Gastrocnemius medialis (tissue), 4 donors: Measurements from ENCODE around the gene GSTA5. TPM values are rescaled to one million over a fixed set of nuclear protein-coding genes. Genes with fewer than 3 reads are reported as not detected.
"Not testable (repeated sequence)": the region's sequence is repeated elsewhere in the genome, so short reads cannot be mapped to it uniquely, and the experiment has no call there.

Experiments
- ATAC-seq, 2 donors: fragments of 150-250 bp; one replicate each; pipeline ENCODE4 v1.9.1; 2016
- DNase-seq, 2 donors: peaks; one replicate each; pipeline ENCODE4 v3.0.0-alpha.2; 2019
- H3K27ac ChIP-seq, 4 donors: fragments of 200-600 bp; sonication (generic); 1 replicate in 1 of 4; 2 replicates in 3 of 4; pipeline ENCODE4 v1.5.1; 2016 to 2018; ENCODE audit warnings: mild to moderate bottlenecking in 2 of 4, moderate library complexity in 1 of 4
- H3K27me3 ChIP-seq, 3 donors: fragments of 200-600 bp; sonication (generic) in 2 of 3; 1 replicate in 1 of 3; 2 replicates in 2 of 3; pipeline versions ENCODE4 v1.5.1 to v1.6.0; 2016 to 2019; ENCODE audit warnings: mild to moderate bottlenecking in 1 of 3, moderate library complexity in 1 of 3
- H3K36me3 ChIP-seq, 2 donors: fragments of 200-600 bp; sonication (generic) in 1 of 2; one replicate each; pipeline ENCODE4 v1.5.1; 2017 to 2018
- H3K4me1 ChIP-seq, 2 donors: fragments of 200-600 bp; sonication (generic) in 1 of 2; one replicate each; pipeline ENCODE4 v1.5.1; 2016 to 2017; ENCODE audit warnings: mild to moderate bottlenecking in 2 of 2
- H3K4me3 ChIP-seq, 4 donors: fragments of 200-600 bp; sonication (generic) in 3 of 4; 1 replicate in 1 of 4; 2 replicates in 3 of 4; pipeline ENCODE4 v1.5.1; 2016 to 2019; ENCODE audit warnings: mild to moderate bottlenecking in 2 of 4
- H3K9me3 ChIP-seq, 3 donors: fragments of 200-600 bp; sonication (generic) in 2 of 3; 1 replicate in 1 of 3; 2 replicates in 2 of 3; pipeline ENCODE4 v1.5.1; 2016 to 2019
- POLR2A ChIP-seq, 2 donors: fragments of 450-650 bp; IDR thresholded peaks; one replicate each; pipeline ENCODE4 v1.6.1; 2017; ENCODE audit warnings: antibody characterized with exemption in 2 of 2, mild to moderate bottlenecking in 2 of 2, moderate library complexity in 2 of 2
- in situ Hi-C, 4 donors: fragments of 200-750 bp; cut with MboI; loops; one replicate each; pipeline versions ENCODE4 v1.15.0 to v1.8.0; 2017; ENCODE audit warnings: low sequenced_read_pairs in 4 of 4
- intact Hi-C: fragments of 100-400 bp; cut with DNase I; formaldehyde crosslinking; loops from one replicate; pipeline ENCODE4 v1.15.1; 2023; ENCODE audit warnings: low total_unique reads
- total RNA-seq, 4 donors: library from RNA; depleted of rRNA; stranded (reverse); fragments of >200 nt; gene quantifications; one replicate each; pipeline versions ENCODE4 v1.1.0 to v1.2.3, GENCODE V29; 2016
- TF ChIP-seq, protein P1 (sequence below), 5 experiments: fragments of 450-650 bp in 3 of 5; fragments of 200-600 bp in 2 of 5; sonication (generic) in 2 of 5; IDR thresholded peaks in 4 of 5; conservative IDR thresholded peaks in 1 of 5; 1 replicate in 4 of 5; 2 replicates in 1 of 5; pipeline ENCODE4 v1.5.1; 2016 to 2019; ENCODE audit warnings: antibody characterized with exemption in 5 of 5, mild to moderate bottlenecking in 3 of 5, moderate library complexity in 3 of 5

GSTA5 gene
- total RNA-seq, 4 donors from 2014 or later: not detected

DNA sequence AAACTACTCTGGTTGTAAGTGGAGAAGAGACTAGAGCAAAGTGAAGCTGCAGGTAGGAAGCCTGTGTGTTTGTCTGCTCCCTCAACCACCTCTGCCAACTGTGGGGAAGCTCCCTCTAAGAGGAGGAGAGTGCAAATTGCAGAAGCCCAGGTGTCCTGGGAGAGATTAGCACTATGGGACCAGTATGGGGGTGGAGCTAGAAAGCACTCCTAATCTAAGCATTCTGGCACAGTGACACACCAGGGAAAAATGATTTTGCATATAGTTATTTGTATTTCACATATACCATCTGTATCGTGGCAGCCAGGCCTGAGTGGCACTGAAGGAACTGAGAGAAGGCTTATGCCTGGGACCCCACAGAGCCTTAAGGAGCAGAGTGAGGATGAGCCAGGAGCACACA lies 49.8 kb downstream of the GSTA5 start:
- TF ChIP-seq, protein P1, sequence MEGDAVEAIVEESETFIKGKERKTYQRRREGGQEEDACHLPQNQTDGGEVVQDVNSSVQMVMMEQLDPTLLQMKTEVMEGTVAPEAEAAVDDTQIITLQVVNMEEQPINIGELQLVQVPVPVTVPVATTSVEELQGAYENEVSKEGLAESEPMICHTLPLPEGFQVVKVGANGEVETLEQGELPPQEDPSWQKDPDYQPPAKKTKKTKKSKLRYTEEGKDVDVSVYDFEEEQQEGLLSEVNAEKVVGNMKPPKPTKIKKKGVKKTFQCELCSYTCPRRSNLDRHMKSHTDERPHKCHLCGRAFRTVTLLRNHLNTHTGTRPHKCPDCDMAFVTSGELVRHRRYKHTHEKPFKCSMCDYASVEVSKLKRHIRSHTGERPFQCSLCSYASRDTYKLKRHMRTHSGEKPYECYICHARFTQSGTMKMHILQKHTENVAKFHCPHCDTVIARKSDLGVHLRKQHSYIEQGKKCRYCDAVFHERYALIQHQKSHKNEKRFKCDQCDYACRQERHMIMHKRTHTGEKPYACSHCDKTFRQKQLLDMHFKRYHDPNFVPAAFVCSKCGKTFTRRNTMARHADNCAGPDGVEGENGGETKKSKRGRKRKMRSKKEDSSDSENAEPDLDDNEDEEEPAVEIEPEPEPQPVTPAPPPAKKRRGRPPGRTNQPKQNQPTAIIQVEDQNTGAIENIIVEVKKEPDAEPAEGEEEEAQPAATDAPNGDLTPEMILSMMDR (IDR thresholded peaks at IDR 0.05 in 4 of 5, conservative IDR thresholded peaks at IDR 0.05 in 1 of 5): no peak
- no peak for TF ChIP-seq POLR2A (IDR thresholded peaks at IDR 0.05)
- no peak for DNase-seq
- no peak for ATAC-seq
- H3K4me1 ChIP-seq: no peaks in the 10 kb centered on the region
- no peak overlapping the region for H3K27ac ChIP-seq
- intact Hi-C loops (no loop called here), in situ Hi-C loops (no loop called here)
- H3K9me3 ChIP-seq: no peaks in the 10 kb centered on the region
- no peak overlapping the region for H3K4me3 ChIP-seq
- H3K27me3 ChIP-seq: no peaks in the 10 kb centered on the region
- H3K36me3 ChIP-seq: no peaks in the 10 kb centered on the region

DNA sequence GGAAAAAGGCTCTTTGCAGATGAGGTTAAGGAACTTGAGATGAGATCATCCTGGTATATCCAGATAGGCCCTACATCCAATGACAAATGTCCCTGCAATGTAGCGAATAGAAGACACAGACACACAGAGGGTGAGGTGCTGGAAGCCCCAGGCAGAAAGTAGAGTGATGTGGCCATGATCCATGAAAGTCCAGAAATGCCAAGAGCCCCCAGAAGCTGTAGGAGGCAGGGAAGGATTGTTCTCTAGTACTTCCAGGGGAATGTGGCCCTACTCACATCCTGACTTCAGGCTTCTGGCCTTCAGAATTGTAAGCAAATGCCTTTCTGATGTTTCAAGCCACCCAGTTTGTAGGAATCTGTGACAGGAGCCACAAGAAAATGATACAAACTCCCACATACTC lies 51.0 kb downstream of the GSTA5 start:
- in situ Hi-C loops: loop anchor here in 2 of 4 donors (5.0 kb wide), 1 partner anchor 38 kb away; no protein-coding TSS in a partner anchor
- intact Hi-C loops, DNase-seq: not testable (repeated sequence)

DNA sequence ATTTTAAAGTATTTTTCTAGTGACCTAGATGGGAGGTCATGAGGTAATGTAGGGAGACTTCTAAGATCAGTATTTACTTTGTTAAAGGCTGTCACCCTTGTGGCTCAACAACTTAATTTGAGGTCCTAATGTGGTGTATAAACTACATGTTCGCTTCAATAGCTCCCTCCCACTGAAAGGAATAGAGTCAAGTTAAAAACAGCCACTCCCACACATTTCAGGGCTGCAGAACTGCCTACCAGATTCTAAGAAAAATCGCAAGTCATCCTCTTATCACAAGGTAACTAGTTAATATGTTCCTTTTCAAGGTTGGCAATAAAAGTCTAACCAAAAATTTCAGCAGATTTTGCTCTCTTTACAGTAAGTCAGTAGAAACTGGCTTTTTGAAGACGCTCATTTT lies 52.1 kb downstream of the GSTA5 start:
- intact Hi-C loops: no loop called here
- no peaks in the 10 kb centered on the region for H3K9me3 ChIP-seq
- no peaks in the 10 kb centered on the region for H3K36me3 ChIP-seq
- no peak overlapping the region for H3K27ac ChIP-seq
- DNase-seq (no peak), ATAC-seq (no peak)
- no peaks in the 10 kb centered on the region for H3K27me3 ChIP-seq
- H3K4me3 ChIP-seq: no peak overlapping the region
- in situ Hi-C loops: loop anchor here in 2 of 4 donors (5.0 kb wide), 1 partner anchor 39 kb away; no protein-coding TSS in a partner anchor
- H3K4me1 ChIP-seq: no peaks in the 10 kb centered on the region
- TF ChIP-seq, protein P1 (IDR thresholded peaks at IDR 0.05 in 4 of 5, conservative IDR thresholded peaks at IDR 0.05 in 1 of 5): no peak
- TF ChIP-seq POLR2A (IDR thresholded peaks at IDR 0.05): no peak

More for the DNA sequence above, 51.0 kb downstream of the GSTA5 start:
- not testable (repeated sequence) for H3K4me3 ChIP-seq, H3K36me3 ChIP-seq, H3K27ac ChIP-seq, H3K9me3 ChIP-seq, H3K27me3 ChIP-seq, ATAC-seq, H3K4me1 ChIP-seq

DNA sequence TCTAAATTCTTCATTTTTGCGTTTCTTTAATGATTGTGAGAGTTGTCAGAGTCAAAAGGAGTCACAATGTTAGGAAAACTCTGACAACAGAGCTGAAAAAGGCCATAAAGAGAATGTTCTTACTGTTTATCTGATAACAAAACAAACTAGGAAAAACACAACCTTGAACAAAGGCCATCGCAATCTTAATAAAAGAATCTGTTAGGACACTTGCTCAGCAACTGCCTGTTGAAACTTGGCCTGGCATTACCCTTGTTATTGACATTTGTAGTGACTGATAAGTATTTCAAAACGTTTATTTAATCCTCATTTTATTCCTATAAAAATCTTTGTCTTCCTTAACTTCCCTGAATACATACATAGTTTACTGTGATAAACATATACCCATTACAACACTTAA lies 52.7 kb downstream of the GSTA5 start:
- H3K36me3 ChIP-seq: no peaks in the 10 kb centered on the region
- H3K4me1 ChIP-seq: no peaks in the 10 kb centered on the region
- H3K9me3 ChIP-seq: no peaks in the 10 kb centered on the region
- in situ Hi-C loops: loop anchor here in 2 of 4 donors (5.0 kb wide), 1 partner anchor 39 kb away; no protein-coding TSS in a partner anchor
- TF ChIP-seq, protein P1 (IDR thresholded peaks at IDR 0.05 in 4 of 5, conservative IDR thresholded peaks at IDR 0.05 in 1 of 5): no peak
- TF ChIP-seq POLR2A (IDR thresholded peaks at IDR 0.05): no peak
- no peak for ATAC-seq
- no peak overlapping the region for H3K27ac ChIP-seq
- DNase-seq: no peak
- H3K4me3 ChIP-seq: no peak overlapping the region
- intact Hi-C loops: loop anchor here (2.0 kb wide), 1 partner anchor 39 kb away; no protein-coding TSS in a partner anchor
- H3K27me3 ChIP-seq: no peaks in the 10 kb centered on the region

DNA sequence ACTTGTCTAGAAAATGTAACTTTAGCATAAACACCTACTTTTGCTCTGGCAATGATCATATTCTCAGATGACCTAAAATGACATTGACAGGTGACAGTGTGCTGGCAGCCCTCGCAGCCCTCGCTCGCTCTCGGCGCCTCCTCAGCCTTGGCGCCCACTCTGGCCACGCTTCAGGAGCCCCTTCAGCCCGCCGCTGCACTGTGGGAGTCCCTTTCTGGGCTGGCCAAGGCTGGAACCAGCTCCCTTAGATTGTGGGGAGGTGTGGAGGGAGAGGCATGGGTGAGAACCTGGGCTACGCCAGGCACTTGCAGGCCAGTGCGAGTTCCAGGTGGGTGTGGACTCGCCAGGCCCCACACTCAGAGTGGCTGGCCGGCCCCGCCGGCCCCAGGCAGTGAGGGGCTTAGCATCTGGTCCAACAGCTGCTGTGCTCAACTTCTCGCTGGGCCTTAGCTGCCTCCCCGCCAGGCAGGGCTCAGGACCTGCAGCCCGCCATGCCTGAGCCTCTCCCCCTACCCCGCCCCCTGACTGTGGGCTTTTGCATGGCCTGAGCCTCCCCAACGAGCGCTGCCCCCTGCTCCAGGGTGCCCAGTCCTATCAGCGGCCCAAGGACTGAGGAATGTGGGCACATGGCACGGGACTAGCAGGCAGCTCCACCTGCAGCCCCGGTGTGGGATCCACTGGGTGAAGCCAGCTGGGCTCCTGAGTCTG lies 54.2 kb downstream of the GSTA5 start:
- in situ Hi-C loops: loop anchor here in 2 of 4 donors (5.0 kb wide), 1 partner anchor 41 kb away; no protein-coding TSS in a partner anchor
- TF ChIP-seq POLR2A (IDR thresholded peaks at IDR 0.05): no peak
- TF ChIP-seq, protein P1 (IDR thresholded peaks at IDR 0.05 in 4 of 5, conservative IDR thresholded peaks at IDR 0.05 in 1 of 5): no peak
- ATAC-seq: no peak

DNA sequence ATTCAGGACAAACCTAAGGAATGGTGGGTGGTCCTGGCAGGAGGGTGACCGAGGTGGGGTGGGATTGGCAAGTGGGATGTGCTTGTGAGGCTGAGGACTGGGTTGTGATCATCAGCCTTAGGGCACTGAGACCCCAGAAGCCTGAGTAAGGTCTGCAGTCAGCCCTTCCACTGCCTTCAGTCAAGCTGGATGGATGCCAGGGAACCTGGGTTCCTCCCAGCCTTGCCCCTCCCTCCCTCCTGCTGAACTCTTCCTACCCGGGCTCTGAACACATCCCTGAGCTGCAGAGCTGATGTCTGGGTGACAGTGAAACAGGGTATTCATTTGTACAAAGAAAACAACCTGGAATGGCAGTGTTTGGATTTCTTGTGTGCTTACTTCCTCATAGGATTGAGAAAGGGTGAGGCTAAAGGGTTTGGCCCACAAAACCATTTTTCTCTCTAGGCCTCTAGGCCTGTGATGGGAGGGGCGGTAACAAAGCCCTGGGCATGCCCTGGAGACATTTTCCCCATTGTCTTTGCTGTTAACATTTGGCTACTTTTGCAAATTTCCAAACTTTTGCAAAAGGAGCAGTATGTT lies 57.8 kb downstream of the GSTA5 start:
- H3K27ac ChIP-seq, H3K9me3 ChIP-seq, H3K4me1 ChIP-seq, H3K36me3 ChIP-seq, in situ Hi-C loops, ATAC-seq, H3K4me3 ChIP-seq, intact Hi-C loops, H3K27me3 ChIP-seq, DNase-seq: not testable (repeated sequence)

More for the DNA sequence above, 54.2 kb downstream of the GSTA5 start:
- H3K27me3 ChIP-seq: no peaks in the 10 kb centered on the region
- intact Hi-C loops: loop anchor here (2.0 kb wide), 1 partner anchor 40 kb away; no protein-coding TSS in a partner anchor
- no peak overlapping the region for H3K27ac ChIP-seq
- no peaks in the 10 kb centered on the region for H3K4me1 ChIP-seq
- DNase-seq: no peak
- H3K4me3 ChIP-seq: no peak overlapping the region
- H3K36me3 ChIP-seq: no peaks in the 10 kb centered on the region
- H3K9me3 ChIP-seq: no peaks in the 10 kb centered on the region

DNA sequence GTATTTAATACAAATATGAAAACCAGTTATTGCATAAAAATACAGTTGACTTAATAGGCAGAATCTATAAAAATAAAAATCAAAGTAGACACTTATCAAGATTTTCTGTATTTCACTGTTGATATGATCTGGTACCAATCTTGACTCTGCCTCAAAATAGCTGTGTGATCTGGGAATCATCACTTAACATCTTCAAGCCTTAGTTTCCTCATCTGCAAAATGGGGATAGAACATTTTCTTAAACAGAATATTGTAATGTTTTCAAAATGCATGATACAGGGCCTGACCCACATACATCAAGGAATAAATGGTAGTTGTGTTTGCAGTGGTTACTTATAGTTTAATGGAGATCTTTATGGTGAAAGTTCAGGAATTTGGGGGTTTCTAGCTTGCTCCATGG lies 58.4 kb downstream of the GSTA5 start:
- intact Hi-C loops, H3K4me1 ChIP-seq, H3K4me3 ChIP-seq, in situ Hi-C loops, H3K9me3 ChIP-seq, H3K27ac ChIP-seq, H3K36me3 ChIP-seq, DNase-seq, ATAC-seq, H3K27me3 ChIP-seq: not testable (repeated sequence)
